Neural progenitor cell (in vitro differentiated cells): ENCODE measurements around the gene ANKS1B. TPM values are rescaled to one million over a fixed set of nuclear protein-coding genes. Genes with fewer than 3 reads are reported as not detected.
A peak's percentile ranks its signal among the peaks of the same experiment; 100 is the strongest.

Experiments
- DNase-seq: peaks from one replicate; pipeline ENCODE4 v3.0.0-alpha.2; 2016; ENCODE audit warnings: low spot score
- H2AFZ ChIP-seq: fragments of 200-600 bp; sonication (generic); replicated peaks from 2 replicates; pipeline ENCODE4 v1.6.1; 2016; ENCODE audit warnings: antibody characterized with exemption
- H3F3A ChIP-seq: fragments of 200-600 bp; sonication (generic); 2 replicates; pipeline ENCODE4 v1.6.1; 2016; ENCODE audit warnings: antibody characterized with exemption, low read depth
- H3K27ac ChIP-seq: fragments of 200-600 bp; sonication (generic); 2 replicates; pipeline ENCODE4 v1.5.1; 2016; ENCODE audit warnings: mild to moderate bottlenecking
- H3K27me3 ChIP-seq: fragments of 200-600 bp; sonication (generic); 2 replicates; pipeline ENCODE4 v1.6.1; 2016; ENCODE audit warnings: mild to moderate bottlenecking, moderate library complexity
- H3K36me3 ChIP-seq: fragments of 200-600 bp; sonication (generic); 2 replicates; pipeline ENCODE4 v1.5.1; 2016
- H3K4me1 ChIP-seq: fragments of 200-600 bp; sonication (generic); 2 replicates; pipeline ENCODE4 v1.6.1; 2016; ENCODE audit warnings: mixed run types
- H3K4me2 ChIP-seq: fragments of 200-600 bp; sonication (generic); 2 replicates; pipeline ENCODE4 v1.6.1; 2016
- H3K4me3 ChIP-seq: fragments of 200-600 bp; sonication (generic); 2 replicates; pipeline ENCODE4 v1.5.1; 2016
- H3K79me2 ChIP-seq: fragments of 200-600 bp; sonication (generic); 2 replicates; pipeline ENCODE4 v1.6.1; 2016; ENCODE audit warnings: low read depth
- H3K9ac ChIP-seq: fragments of 200-600 bp; sonication (generic); 2 replicates; pipeline ENCODE4 v1.6.1; 2016
- H3K9me3 ChIP-seq: fragments of 200-600 bp; sonication (generic); 2 replicates; pipeline ENCODE4 v1.5.1; 2016; ENCODE audit warnings: low read depth
- H4K20me1 ChIP-seq: fragments of 200-600 bp; sonication (generic); 2 replicates; pipeline ENCODE4 v1.6.1; 2016; ENCODE audit warnings: low read depth
- H3K27ac Mint-ChIP-seq: 3 replicates; pipeline ENCODE4 v1.8.0; 2021; ENCODE audit warnings: mixed read lengths
- H3K27me3 Mint-ChIP-seq: 2 replicates; pipeline ENCODE4 v1.8.0; 2022; ENCODE audit warnings: low read depth, mild to moderate bottlenecking, inconsistent platforms, moderate library complexity, mixed read lengths; ENCODE audit not compliant: insufficient read depth
- H3K36me3 Mint-ChIP-seq: 3 replicates; pipeline ENCODE4 v1.8.0; 2021; ENCODE audit warnings: mixed read lengths
- H3K4me1 Mint-ChIP-seq: 3 replicates; pipeline ENCODE4 v1.8.0; 2021; ENCODE audit warnings: mixed read lengths
- H3K4me3 Mint-ChIP-seq: 3 replicates; pipeline ENCODE4 v1.8.0; 2021; ENCODE audit warnings: mild to moderate bottlenecking, moderate library complexity, mixed read lengths
- H3K9me3 Mint-ChIP-seq: 3 replicates; pipeline ENCODE4 v1.8.0; 2020; ENCODE audit warnings: mixed read lengths
- EZH2 ChIP-seq: fragments of 200-600 bp; sonication (generic); IDR thresholded peaks from 2 replicates; pipeline ENCODE4 v1.6.1; 2017; ENCODE audit warnings: antibody characterized with exemption, mild to moderate bottlenecking, moderate library complexity
- EZH2phosphoT487 ChIP-seq: fragments of 200-600 bp; sonication (generic); IDR thresholded peaks from 2 replicates; pipeline ENCODE4 v1.6.1; 2017; ENCODE audit warnings: antibody characterized with exemption
- total RNA-seq: library from RNA; depleted of rRNA; stranded (reverse); fragments of >200 nt; gene quantifications from 2 replicates; pipeline ENCODE4 v1.2.3, GENCODE V29; 2015; ENCODE audit warnings: low replicate concordance
- TF ChIP-seq, protein P1 (sequence below): fragments of 200-600 bp; sonication (generic); IDR thresholded peaks from 2 replicates; pipeline ENCODE4 v1.5.1; 2017; ENCODE audit warnings: antibody characterized with exemption, mild to moderate bottlenecking

ANKS1B gene
- total RNA-seq, 1 donor from 2014 or later = 7.9 TPM

DNA sequence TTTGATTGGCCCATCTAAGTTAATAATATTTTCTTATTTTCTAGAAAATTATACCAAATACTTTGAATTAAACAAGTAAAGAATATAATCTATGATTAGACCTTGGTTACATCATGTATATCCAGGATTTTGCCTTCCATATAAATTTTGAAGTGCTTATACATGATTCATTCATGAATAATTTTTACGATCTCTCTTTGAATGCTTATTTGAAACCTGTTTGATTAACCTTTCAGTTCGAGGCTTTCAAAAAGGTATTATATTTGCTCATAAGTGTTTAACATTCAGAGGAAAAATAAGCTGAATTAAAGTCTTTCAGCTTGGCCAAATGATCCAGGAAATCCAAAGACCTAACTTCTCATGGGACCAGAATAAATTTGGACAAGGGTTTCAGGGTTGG is 832.4 kb downstream of the ANKS1B start:
- H3K9me3 Mint-ChIP-seq = no peaks in the 10 kb centered on the region
- H3K4me3 Mint-ChIP-seq = no peak overlapping the region
- H3K79me2 ChIP-seq = no peaks in the 10 kb centered on the region

DNA sequence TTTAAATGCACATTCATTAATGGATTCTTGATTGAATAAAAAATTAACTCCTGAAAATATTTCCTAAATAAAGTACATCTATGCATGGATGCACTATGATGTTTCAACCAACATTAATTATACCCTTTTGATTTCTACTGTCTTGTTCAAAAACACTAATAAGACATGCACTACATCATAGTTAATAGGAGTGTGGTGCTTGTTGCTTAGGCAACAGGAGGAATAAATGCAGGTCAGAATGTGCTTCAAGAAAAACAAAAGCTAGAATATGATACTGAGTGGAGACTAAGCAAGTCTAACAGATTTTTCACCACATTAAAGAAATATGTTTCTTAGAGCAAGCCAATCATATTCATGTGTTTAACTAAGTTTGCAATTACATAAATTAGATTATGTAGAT is 833.0 kb downstream of the ANKS1B start:
- H2AFZ ChIP-seq = no peak overlapping the region
- H4K20me1 ChIP-seq = no peaks in the 10 kb centered on the region
- Mint-ChIP-seq H3K27ac (no peak overlapping the region), H3K4me1 (peaks cover 42% of the 10 kb centered on the region), H3K36me3 (no peaks in the 10 kb centered on the region), H3K9me3 (no peaks in the 10 kb centered on the region), H3K4me3 (no peak overlapping the region), H3K27me3 (no peaks in the 10 kb centered on the region)
- H3K4me3 ChIP-seq = no peak overlapping the region
- H3F3A ChIP-seq = peaks cover 2% of the 10 kb centered on the region
- no peak overlapping the region for H3K27ac ChIP-seq
- H3K4me1 ChIP-seq = peaks cover 25% of the 10 kb centered on the region
- no peak overlapping the region for H3K4me2 ChIP-seq
- no peak for DNase-seq
- TF ChIP-seq, protein P1, sequence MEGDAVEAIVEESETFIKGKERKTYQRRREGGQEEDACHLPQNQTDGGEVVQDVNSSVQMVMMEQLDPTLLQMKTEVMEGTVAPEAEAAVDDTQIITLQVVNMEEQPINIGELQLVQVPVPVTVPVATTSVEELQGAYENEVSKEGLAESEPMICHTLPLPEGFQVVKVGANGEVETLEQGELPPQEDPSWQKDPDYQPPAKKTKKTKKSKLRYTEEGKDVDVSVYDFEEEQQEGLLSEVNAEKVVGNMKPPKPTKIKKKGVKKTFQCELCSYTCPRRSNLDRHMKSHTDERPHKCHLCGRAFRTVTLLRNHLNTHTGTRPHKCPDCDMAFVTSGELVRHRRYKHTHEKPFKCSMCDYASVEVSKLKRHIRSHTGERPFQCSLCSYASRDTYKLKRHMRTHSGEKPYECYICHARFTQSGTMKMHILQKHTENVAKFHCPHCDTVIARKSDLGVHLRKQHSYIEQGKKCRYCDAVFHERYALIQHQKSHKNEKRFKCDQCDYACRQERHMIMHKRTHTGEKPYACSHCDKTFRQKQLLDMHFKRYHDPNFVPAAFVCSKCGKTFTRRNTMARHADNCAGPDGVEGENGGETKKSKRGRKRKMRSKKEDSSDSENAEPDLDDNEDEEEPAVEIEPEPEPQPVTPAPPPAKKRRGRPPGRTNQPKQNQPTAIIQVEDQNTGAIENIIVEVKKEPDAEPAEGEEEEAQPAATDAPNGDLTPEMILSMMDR = no peak
- no peak for TF ChIP-seq EZH2phosphoT487
- no peak for TF ChIP-seq EZH2
- no peaks in the 10 kb centered on the region for H3K79me2 ChIP-seq
- H3K36me3 ChIP-seq = no peaks in the 10 kb centered on the region
- H3K9ac ChIP-seq = no peak overlapping the region
- no peaks in the 10 kb centered on the region for H3K9me3 ChIP-seq
- H3K27me3 ChIP-seq = no peaks in the 10 kb centered on the region

More for the DNA sequence above, 832.4 kb downstream of the ANKS1B start:
- Histone ChIP-seq H3K27me3 (no peaks in the 10 kb centered on the region), H3K36me3 (no peaks in the 10 kb centered on the region), H2AFZ (no peak overlapping the region), H3K4me2 (no peak overlapping the region), H4K20me1 (no peaks in the 10 kb centered on the region), H3K9ac (no peak overlapping the region), H3F3A (no peaks in the 10 kb centered on the region), H3K4me1 (peaks cover 21% of the 10 kb centered on the region), H3K4me3 (no peak overlapping the region), H3K27ac (no peak overlapping the region), H3K9me3 (no peaks in the 10 kb centered on the region)
- DNase-seq = no peak
- Mint-ChIP-seq H3K27ac (no peak overlapping the region), H3K4me1 (peaks cover 42% of the 10 kb centered on the region), H3K27me3 (no peaks in the 10 kb centered on the region), H3K36me3 (no peaks in the 10 kb centered on the region)
- no peak for TF ChIP-seq EZH2
- TF ChIP-seq, protein P1 = no peak
- TF ChIP-seq EZH2phosphoT487 = no peak

DNA sequence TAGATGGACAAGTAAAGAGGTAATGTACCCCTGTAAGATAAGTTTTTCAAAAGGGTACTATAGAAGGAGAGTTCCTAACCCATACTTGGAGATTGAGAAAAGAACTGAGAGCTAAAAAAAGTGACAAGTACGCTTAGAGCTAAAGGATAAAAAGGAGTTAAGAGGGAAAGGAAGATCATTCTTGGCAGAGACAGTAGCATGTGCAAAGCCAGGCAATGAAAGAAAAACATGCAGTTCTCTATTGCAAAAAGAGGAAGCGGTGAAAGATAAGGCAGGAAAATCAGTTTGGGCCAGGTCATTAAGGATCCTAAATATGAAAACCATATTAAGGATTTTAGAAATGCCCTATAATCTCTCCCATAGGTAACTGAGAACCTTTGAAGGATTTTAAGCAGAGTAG is 837.6 kb downstream of the ANKS1B start:
- no peak overlapping the region for H3K4me2 ChIP-seq
- Mint-ChIP-seq H3K4me1 (peaks cover 2% of the 10 kb centered on the region), H3K9me3 (peaks cover 5% of the 10 kb centered on the region), H3K27me3 (no peaks in the 10 kb centered on the region), H3K36me3 (no peaks in the 10 kb centered on the region), H3K27ac (no peak overlapping the region), H3K4me3 (no peak overlapping the region)
- peak overlapping the region; percentile 92 for H3K27ac ChIP-seq
- no peaks in the 10 kb centered on the region for H4K20me1 ChIP-seq
- H3K79me2 ChIP-seq = no peaks in the 10 kb centered on the region
- H3K9me3 ChIP-seq = no peaks in the 10 kb centered on the region
- H3K4me1 ChIP-seq = peaks cover 16% of the 10 kb centered on the region
- TF ChIP-seq EZH2 (no peak), EZH2phosphoT487 (no peak)
- TF ChIP-seq, protein P1 = no peak
- H3K27me3 ChIP-seq = no peaks in the 10 kb centered on the region
- no peak overlapping the region for H3K9ac ChIP-seq
- no peak for DNase-seq
- no peak overlapping the region for H3K4me3 ChIP-seq
- H3F3A ChIP-seq = peaks cover 11% of the 10 kb centered on the region
- H3K36me3 ChIP-seq = no peaks in the 10 kb centered on the region
- peak overlapping the region; percentile 88 for H2AFZ ChIP-seq
